Loucy (cell line): ENCODE results near the gene ZNF609.

Experiments
- EZH2phosphoT487 ChIP-seq: fragments of 200-600 bp; IDR thresholded peaks from 2 replicates; pipeline ENCODE4 v1.6.1; 2018; ENCODE audit warnings: antibody characterized with exemption, mild to moderate bottlenecking, moderate library complexity, borderline replicate concordance
- TF ChIP-seq, protein P1 (sequence below): fragments of 200-600 bp; sonication (generic); conservative IDR thresholded peaks from 2 replicates; pipeline ENCODE4 v1.5.1; 2014; ENCODE audit warnings: mild to moderate bottlenecking, antibody characterized with exemption, low read length

DNA sequence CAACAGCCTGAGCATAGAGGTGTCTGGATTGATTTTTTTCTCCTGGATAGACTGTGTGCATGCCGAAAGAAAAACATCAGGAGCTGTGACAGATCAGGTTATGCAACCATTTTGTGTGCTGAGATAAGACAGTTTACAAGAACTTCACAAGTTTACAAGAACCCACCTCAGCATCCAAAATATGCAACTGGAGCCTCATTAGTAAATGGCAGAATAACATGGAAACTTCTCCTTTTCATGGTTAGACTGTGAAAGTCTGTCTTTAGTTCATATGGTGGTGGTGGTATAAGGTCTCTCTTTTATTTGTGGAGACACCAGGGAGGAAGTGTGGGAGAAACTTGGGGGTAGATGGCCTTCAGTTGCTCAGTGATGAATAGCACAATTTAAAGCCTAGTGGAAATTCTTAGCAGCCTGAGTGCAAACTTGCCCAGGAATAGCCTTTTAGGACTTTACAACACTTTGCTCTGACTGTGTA lies 3.7 kb upstream of the ZNF609 start:
- TF ChIP-seq, protein P1, sequence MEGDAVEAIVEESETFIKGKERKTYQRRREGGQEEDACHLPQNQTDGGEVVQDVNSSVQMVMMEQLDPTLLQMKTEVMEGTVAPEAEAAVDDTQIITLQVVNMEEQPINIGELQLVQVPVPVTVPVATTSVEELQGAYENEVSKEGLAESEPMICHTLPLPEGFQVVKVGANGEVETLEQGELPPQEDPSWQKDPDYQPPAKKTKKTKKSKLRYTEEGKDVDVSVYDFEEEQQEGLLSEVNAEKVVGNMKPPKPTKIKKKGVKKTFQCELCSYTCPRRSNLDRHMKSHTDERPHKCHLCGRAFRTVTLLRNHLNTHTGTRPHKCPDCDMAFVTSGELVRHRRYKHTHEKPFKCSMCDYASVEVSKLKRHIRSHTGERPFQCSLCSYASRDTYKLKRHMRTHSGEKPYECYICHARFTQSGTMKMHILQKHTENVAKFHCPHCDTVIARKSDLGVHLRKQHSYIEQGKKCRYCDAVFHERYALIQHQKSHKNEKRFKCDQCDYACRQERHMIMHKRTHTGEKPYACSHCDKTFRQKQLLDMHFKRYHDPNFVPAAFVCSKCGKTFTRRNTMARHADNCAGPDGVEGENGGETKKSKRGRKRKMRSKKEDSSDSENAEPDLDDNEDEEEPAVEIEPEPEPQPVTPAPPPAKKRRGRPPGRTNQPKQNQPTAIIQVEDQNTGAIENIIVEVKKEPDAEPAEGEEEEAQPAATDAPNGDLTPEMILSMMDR: no peak
- no peak for TF ChIP-seq EZH2phosphoT487
